ENCODE measurements around the gene PRKCB.

DNA sequence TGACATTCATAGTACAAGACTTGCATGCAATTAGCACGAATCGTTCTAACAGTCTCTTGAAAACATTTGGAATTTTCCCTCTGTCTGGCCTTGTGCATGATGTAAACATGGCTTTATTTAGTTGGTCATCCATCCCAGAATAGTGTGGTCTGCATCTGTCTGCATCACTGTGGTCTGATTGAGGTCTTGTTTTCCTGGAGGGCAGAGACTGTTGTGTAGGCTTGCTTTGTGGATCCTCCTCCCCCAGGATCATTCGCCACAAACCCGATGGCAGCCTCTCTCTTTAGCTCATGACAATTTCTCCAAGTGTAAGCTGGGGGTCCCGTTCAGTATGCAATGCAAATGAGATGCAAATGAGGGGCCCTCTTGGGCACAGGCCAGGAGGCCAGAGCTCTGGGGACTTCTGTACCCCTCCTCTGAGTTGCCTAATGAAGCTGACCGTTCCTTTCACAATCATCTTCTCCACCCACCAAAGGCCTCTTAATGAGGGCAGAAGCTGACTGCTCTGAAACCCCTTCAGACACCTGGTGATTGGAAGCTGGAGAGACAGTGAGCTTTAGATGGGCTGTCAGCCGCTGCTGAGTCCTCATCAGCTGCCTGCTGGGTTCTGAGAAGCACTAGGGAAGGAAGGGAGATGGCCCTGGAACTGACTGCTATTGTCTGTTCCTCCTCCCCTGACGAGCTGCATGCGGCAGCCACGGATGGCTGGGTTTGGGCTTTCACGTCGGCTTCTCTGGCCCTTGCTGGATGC, 219.1 kb downstream of the PRKCB start:
- TF ChIP-seq, protein P1, sequence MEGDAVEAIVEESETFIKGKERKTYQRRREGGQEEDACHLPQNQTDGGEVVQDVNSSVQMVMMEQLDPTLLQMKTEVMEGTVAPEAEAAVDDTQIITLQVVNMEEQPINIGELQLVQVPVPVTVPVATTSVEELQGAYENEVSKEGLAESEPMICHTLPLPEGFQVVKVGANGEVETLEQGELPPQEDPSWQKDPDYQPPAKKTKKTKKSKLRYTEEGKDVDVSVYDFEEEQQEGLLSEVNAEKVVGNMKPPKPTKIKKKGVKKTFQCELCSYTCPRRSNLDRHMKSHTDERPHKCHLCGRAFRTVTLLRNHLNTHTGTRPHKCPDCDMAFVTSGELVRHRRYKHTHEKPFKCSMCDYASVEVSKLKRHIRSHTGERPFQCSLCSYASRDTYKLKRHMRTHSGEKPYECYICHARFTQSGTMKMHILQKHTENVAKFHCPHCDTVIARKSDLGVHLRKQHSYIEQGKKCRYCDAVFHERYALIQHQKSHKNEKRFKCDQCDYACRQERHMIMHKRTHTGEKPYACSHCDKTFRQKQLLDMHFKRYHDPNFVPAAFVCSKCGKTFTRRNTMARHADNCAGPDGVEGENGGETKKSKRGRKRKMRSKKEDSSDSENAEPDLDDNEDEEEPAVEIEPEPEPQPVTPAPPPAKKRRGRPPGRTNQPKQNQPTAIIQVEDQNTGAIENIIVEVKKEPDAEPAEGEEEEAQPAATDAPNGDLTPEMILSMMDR (conservative IDR thresholded peaks at IDR 0.05 in 1 of 2, IDR thresholded peaks at IDR 0.05 in 1 of 2; ENCODE audit: extremely low read depth in 1 of 2, insufficient read depth in 1 of 2, low read depth in 1 of 2, low read length in 2 of 2), result no peak
- no peak for TF ChIP-seq EZH2 (IDR thresholded peaks at IDR 0.05; ENCODE audit: borderline replicate concordance, low read length)
